NK-92 treated with Interleukin-12 subunit alpha and Interleukin-12 subunit beta, amount 100 ng/mL, for 24 hours (cell line): Measurements from ENCODE around the gene TAS2R38.
A peak's percentile ranks its signal among the peaks of the same experiment; 100 is the strongest.
"Not testable (repeated sequence)": the region's sequence is repeated elsewhere in the genome, so short reads cannot be mapped to it uniquely, and the experiment has no call there.

ENCODE experiments used
- DNase-seq: peaks from one replicate; lab custom pipeline; 2025; lab: John Stamatoyannopoulos, UW

TAS2R38 gene

DNA sequence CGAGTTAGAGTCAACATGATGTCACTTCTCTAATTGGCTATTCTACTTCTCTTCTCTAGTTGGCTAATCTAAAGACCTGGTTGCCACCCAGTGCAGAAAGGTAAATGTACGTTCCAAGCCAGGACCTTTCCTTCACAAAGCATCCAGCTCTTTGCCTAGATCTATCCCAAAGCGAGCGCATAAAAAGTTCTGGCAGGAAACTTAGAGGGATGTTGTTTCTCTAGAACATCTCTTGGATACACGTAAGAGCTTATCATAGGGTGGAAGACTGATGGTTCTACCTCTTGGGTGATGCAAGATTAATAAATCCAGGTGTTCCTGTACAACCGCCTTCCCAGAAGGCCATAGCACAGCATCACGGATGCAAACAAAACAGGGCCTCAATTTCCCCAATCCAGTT is at the start of gene TAS2R38:
Gene TAS2R38, minus strand, starts transcription at position 101 of the 400 bp plus-strand sequence. Its CDS starts 84 bp downstream, at position 17.
- DNase-seq: no peak

DNA sequence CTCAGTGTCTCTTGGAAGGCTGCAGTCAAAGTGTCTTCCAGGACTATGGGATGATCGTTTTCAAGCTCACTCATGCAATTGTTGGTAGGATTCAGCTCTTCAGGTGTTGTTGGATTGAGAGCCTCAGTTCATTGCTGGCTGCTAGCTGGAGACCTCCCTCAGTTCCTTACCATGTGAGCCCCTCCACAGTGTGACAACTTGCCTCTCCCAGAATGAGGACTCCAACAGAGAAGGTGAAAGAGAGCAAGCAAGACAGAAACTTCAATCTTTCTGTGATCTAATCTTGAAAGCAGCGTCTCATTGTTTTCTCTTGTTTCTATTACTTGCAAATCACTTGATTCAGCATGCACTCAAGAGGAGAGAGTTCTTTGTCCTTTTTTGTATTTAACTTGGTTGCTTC is 44.6 kb upstream of the TAS2R38 start:
- DNase-seq: no peak

DNA sequence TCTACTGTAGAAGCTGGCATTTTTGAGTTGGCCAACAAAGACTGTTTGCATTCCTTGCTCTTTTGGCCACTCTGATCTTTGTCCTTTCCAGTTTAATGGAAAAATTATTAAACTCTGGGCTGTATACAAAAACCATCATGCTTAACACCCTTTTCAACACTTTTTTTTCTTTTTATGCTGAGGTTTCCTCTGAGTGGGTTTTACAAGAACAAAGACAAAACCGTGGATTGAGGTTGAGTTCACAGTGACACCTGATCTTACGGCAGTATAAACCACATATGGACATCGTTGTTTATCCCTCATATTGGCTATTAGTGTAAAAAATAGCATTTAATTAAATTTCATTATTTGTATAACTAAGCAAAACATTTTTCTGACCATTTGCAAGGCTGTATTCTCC is 43.9 kb upstream of the TAS2R38 start:
- DNase-seq: no peak

DNA sequence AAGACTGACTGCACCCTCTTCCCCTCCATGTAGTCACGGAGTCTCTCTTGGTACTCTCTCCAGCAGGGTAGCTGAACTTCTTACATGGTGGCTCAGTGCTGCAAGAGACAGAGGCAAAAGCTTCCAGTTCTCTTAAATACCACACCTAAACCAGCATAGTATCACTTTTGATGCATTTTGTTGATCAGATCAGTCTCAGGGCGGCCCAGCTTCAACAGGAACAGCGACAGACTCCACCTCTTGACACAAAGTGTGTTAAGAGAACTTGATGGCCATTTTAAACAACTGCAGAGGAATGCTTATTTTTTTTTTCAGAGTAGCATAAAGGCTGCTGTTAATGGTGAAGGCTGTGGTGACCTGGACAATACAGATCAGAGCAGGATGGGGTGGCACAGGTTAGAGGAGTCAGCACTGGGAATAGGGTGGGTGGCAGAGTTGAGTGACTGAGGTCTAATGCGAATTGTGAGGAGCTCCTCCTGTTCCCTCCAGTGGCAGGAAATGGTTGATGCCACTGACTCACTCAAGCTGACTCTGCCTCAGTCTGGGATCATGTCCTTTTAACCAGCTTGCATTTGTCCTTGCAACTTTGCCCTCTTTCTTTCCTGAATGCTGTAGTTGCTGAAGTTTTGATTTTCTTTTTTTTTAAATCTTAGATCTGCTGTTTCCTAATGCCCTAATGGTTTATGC is 39.4 kb upstream of the TAS2R38 start:
- peak; percentile 6 for DNase-seq

DNA sequence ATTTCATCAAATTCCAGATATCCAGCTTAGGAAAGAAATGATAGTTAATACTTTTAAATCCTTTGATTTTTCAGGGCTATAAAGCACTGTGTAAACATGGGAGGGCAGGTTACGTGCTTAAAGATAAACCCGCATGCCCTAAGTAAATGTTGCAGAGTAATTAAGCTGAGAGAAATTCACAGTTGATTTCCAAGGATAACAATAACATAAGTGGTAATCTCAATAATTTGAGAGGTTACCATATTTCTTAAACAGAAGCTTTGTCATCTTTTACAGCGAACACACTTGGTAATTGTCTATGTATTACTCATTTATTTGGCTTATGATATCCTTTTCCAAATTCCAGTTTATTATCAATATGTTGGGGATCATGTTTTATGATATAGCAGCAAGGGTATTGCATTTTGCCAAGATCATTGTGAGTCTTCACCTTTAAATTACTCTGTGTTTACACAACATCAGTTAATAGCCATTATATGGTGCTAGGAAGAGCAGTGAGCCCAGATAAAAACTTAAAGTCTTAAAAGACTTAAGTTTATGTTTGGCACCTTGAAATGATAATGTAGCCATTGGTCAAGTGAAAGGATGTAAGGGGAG is 37.5 kb upstream of the TAS2R38 start:
- no peak for DNase-seq

DNA sequence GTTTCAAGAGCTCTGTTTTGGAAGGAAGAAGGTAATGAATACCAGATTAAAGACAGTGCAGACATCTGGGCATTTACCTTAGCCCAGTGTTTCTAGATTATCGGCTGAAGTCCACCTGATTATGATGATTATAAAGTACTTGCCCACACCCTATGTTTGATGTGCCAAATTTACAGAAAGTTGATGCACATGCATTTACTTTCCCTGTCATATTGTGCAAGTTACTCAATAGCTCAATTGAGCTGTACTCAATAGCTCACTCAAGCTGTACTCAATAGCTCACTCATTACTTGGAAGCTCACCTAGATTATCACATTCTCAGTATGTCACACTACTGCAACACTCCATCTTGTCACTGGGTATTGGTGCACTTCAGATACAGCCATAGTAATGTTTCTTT is 35.6 kb upstream of the TAS2R38 start:
- DNase-seq: no peak

DNA sequence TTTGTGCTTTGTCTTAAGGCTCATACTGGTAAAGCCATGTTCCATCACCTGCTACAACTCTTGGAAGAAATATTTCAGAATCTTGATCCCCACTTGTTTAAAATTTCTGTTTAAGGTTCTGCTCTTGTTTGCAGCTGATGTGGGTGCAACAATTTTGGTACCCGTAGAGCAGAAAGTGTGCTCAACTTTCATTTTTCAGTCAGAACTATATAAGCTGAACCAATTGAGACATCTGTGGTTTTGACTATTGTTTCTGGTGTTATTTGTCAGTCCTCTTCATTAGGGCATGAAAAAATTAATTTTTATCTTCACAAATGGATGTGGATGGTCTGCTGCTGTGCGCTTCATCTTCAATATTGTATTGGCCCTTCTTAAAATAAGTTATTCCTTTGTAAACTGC is 33.0 kb upstream of the TAS2R38 start:
- DNase-seq: no peak

DNA sequence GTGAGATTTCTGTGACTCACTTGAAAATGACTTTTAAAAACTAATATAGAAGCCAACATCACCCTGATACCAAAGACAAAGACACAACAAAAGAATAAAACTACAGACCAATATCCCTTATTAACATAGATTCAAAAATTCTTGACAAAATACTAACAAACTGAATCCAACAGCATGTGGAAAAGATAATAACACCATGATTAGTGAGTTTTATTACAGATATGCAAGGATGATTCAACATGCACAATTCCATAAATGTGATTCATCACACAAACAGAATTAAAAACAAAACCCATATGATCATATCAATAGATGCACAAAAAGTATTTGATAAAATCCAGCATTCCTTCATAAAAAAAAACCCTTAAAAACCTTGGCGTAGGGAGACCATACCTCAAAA is 28.6 kb upstream of the TAS2R38 start:
- no peak for DNase-seq

DNA sequence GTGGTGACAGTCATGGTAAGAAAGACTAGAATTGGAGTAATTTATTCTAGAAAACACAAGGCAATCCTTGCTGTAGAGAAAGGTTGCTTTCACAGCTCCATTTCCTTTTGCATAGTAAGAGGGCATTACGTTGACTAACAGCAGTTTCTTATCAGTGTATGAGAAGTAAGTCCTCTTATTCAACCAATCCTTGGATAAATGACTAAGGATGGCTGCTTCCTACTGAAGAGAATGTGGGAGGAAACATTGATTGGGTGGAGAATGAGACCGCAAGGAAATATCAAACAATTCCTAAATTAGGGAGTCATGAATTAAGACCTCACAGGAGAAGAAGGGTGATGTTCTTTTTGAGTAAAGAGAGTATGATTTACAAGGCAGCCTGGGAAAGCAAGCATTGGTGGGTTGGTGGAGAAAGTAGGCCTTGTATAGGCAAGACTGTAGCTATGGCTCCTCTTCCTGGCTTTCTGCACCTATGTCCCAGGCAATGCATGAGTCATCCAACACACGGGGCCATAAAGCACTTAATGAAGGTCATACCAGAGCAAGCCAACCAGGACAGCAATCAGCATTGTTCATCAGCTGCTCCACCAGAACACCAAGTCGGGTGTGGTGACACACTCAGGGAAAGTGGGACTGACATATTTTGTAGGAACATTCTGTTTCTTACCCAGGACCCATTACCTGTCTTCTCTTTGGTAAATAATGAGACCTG is 27.7 kb upstream of the TAS2R38 start:
- DNase-seq: no peak

DNA sequence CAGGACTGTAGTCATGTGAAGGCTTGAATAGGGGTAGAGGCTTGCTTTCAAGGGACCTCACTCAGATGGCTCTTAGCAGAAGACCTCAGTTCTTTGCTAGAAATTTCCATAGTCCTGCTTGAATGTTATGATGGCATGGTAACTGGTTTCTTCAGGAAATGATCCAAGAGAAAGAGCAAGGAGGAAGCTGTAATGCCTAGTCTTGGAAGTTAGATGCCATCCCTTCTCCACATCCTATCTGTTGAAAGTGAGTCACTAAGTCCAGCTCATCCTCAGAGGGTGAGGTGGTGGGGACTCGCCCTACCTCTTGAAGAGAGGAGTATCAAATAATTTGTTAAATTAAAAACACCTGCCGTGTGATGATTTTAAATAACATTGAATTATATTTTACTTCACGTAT is 26.7 kb upstream of the TAS2R38 start:
- DNase-seq: no peak

DNA sequence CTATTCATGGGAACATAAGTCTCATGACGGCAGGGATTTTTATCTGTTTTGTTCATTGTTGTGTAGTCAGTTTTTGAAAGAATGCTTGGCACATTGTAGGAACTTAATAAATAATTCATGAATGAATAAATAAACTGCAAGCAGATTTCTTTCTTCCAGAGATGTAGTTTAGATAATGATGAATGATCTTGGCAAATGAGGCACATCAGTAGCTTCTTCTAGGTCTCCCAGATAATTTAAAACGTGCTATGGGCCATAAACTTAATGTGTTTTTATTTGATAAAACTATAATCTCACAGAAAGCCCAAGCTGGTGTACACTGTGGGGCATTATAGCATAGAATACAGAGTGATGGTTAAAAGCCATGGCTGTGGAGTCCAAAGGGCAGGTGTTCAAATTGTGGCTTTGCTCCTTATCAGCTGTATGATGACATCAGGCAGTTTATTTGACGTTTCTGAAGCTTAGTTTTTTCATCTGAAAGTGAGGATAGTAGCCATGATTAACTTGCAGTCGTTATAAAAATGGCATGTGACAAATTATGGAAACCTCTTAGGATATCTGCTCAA is 25.6 kb upstream of the TAS2R38 start:
- no peak for DNase-seq

DNA sequence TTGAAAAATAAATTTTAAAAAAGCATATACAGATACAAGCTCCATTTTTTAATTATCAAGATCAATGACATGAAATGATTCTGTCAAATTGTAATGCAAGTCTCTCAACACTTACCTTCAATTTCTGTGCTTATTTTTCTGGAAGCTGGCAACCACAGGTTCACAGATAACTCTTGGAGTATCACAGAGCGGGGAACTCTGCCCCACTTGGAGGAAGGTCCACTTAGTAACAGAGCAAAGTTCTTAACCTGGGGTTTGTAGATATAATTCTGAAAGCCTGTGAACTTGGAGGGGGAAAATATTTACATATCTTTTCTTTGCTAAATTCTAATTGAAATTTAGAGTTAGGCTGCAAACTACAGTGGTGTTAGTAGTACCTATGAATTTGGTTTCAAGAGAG is 19.8 kb upstream of the TAS2R38 start:
- DNase-seq: no peak

DNA sequence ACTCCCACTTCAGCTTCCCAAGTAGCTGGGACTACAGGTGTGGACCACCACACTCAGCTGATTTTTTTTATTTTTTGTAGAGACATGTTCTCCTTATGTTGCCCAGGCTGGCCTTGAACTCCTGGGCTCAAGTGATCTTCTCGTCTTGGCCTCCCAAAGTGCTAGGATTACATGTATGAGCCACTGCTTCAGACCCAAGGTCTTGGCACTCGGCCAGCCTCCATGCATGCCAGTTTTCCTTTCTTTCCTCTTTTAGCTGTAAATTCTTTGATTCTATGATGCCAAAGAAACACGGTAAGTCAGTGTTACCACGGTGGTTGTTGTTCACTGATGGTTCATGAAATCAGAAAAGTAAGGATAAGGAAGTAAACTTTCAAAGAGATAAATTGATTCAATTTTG is 19.1 kb upstream of the TAS2R38 start:
- no peak for DNase-seq

DNA sequence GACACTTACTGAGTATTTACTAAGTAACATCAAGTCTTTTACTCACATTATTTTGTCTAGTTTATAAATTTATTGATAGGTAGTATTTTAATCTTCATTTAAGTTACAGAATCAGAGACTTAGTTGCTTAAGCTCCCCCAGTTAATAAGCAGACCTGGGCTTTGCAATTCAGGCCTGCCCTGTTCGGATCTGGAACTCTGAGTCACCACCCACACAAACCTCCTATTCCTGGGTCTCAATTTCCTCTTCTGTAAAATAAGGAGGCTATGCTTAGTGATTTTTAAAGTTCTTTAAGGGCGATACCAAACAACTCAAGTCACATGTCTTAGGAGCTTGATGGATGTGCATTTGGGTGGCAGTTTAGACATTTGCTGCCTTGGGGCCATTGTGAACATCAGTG is 18.6 kb upstream of the TAS2R38 start:
- DNase-seq: no peak

DNA sequence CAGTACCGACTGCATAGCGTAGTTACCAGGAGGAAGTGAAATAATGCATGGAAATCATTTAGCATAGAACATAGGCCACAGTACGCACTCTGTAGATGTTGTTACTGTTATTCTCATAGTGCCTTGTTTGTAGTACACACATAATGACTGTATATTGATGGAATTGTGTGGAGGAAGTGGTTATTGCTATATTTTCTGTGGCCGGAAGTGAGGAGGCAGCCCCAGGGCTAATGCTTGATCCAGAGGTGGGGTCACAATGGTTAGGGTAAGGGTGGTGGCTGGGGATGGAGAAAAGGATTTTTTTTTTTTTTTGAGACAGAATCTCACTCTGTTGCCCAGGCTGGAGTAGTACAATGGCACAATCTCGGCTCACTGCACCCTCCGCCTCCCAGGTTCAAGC is 17.6 kb upstream of the TAS2R38 start:
- no peak for DNase-seq

DNA sequence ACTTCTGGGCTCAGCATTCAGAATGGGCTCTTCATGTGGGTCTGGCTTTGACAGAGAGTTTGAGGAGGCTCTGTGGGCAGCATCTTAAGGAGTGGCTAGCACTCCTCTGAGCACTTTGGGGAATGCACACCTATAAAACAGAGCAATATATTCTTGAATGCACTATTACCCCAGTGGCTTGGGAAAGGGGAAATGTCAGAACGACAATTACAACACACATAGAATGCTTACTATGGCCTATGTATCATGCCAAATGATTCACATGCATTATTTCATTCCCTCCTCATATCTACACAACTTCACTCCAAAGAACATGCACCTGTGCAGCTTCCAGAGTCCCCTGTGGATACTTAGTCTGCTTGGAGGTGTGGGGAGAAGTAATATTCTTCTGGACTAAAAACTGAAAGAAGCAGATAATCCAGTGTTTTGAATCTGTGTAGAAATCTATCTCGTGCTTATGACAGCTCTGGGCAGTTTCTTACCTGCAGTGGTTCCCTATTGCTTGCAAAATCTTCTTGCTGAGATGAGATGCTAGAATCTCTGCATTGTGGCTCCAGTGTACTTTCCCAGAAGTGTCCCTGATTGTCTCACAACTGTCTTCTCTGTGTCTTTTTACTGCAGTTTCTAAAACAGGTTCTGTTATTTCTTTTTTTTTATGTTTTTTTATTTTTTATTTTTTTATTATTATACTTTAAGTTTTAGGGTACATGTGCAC is 16.6 kb upstream of the TAS2R38 start:
- DNase-seq: no peak

DNA sequence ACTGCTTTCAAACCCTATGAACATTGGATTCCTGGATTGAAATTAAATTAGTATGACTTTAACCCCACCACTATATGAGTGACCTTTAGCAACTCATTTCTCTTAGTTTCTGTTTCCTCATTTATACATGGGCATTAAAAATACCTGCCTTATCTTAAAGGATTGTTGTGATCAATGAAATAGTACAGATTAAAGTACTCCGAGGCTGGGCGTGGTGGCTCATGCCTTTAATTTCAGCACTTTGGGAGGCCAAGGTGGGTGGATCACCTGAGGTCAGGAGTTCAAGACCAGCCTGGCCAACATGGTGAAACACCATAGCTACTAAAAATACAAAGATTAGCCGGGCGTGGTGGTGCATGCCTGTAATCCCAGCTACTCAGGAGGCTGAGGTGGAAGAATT is 14.2 kb upstream of the TAS2R38 start:
- DNase-seq: not testable (repeated sequence)

DNA sequence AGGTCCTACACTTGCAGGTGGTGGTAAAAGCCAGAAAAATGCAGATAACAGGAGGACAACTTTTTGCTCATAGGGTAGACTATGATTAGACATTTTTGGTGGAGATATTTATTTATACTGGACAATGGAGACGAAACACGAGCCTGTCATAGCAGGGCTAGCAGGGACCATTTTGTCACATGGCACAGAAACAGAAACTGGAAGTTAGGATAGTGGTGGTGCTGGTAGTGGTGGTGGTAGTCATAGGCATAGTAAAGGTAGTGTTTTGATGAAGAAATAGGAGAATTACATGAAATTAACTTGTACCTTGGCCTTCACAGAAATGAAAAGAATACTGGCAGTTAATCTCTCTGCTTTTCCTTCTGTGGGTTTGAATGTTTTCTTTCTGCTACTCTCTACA is 13.3 kb upstream of the TAS2R38 start:
- DNase-seq: no peak

DNA sequence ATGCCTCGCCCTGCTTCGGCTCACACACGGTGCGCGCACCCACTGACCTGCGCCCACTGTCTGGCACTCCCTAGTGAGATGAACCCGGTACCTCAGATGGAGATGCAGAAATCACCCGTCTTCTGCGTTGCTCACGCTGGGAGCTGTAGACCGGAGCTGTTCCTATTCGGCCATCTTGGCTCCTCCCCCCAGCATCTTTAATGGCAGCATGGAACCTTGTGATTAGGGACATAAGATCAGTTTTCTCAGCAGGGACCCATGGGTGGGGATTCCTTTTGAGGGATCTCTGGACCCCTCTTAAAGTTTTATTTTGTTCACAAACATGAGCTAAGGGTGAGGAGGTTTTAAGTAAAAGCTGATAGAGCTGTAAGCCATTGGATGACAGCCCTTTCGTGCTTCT is 12.4 kb upstream of the TAS2R38 start:
- not testable (repeated sequence) for DNase-seq

DNA sequence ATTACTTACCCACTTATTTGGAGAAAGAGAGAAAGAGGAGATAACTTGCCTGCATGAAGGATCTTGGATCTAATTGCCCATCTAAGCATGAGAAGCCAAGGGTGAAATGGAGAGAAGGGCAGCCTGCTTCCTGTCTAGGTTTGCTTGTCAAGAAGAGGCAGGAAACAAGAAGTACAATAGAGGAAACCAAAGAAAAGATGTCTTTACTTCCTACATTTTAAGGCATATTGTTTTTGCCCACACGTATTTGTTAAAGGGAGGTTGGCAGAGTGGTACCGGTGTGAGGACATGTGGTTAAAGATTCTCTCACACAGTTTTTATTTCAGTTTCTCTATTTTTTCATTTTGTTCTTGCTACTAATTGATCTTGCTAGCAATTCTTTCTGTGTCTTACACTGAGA is 6.0 kb upstream of the TAS2R38 start:
- DNase-seq: no peak

DNA sequence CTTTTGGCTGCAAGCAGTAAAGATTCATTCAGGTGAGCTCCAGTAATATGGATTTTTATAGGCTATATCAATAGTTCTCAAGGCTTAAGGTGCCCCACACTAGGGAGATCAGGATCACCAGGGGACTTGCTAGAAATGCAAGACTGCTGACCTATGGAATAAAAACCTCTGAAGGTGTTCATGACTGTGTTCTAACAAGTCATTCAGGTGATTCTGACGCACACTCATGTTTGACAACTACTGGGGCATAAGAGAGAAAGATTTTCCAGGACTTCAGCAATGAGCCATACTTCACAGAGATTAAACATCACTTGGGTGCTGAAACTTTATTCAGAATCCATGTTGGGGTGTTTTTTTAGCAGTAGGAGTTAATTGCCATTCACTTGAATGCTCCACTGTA is 4.8 kb upstream of the TAS2R38 start:
- DNase-seq: no peak

DNA sequence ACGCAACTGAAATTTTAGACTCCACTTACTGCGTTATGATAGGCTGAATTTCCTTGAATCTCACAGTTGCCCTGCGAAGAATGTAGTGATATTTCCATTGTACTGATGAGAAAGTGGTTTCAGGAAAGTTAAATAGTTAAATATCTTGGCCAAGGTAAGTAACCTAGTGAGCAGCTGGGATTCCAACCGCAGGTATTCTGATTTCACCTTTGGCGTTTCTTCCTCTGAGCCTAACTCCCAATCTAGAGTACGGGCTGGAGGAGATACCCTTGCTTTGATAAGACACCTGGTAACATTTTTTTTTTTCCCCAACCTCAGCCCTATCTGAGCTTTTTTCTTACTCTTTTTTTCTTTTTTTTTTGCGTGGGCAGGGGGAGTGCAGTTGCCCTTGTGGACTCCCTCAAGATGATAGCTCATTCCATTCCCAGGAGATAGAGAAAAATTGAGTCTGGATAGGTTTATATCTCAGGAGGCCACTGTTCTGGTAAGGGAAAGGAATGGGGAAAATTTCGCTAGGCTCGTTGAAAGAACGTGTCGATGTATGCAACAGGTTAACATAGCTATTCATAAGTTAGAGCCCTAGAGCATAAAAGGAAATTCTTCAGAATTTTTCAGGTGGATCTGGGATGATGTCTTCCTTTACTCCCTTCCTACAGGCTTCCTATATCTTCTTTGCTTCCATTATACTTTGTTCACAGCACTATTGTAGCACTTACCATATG is 3.1 kb upstream of the TAS2R38 start:
- no peak for DNase-seq
